ENCODE data around the gene HOXB9. TPM values are rescaled to one million over a fixed set of nuclear protein-coding genes. Genes with fewer than 3 reads are reported as not detected.
A peak's percentile ranks its signal among the peaks of the same experiment; 100 is the strongest.

Gene HOXB9
- total and polyA plus RNA-seq, 2 donors from 2014 or later, result 29.2 to 45.8 TPM

DNA sequence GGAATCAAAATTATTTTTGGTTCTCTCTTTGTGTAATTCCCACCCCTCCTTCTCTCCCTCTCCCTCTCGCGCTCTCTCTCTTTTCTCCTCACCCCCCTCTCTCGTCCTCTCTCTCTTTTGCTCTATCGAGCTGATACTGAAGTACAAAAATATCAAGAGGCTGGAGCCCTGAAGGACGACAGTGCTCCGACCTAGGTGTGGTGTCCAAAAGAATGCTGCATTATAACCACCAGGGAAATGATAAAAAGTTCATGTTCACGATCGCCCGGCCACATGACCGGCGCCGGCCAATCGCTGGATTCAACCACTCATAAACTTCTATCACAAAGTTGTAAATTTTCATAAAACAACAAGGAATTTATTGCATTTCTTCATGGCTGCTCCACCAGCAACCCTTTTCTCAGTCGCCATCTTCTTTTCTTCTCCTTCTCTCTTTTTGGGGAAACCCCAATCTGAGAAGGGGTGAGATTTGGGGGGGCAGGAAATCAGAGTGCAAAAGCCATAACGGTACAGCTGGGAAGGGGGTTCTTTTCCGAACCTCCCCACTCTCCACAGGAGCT lies 21.3 kb downstream of the HOXB9 start, which contains the start of gene HOXB6:
Gene HOXB6, minus strand, starts transcription at position 217 of the 560 bp plus-strand sequence. CDS start 6,836 bp downstream, outside the sequence.
- FAIRE-seq (no peak), DNase-seq (peak; percentile 91 to 96 (median 94))
- H3K9me3 ChIP-seq (ENCODE audit: control insufficient read depth in 2 of 3, insufficient read depth in 1 of 3, low read length in 3 of 3), result peaks cover 0 to 3% (median 0%) of the 10 kb centered on the region in 3 donors
- peaks cover 3 to 15% (median 12%) of the 10 kb centered on the region in 3 donors for H3K4me1 ChIP-seq (ENCODE audit: control insufficient read depth in 2 of 3, insufficient read depth in 2 of 3, low read depth in 1 of 3, low read length in 3 of 3)
- no peaks in the 10 kb centered on the region for H3K36me3 ChIP-seq (ENCODE audit: control insufficient read depth in 2 of 3, insufficient read depth in 3 of 3, low read length in 3 of 3)
- intact Hi-C loops (cut with DNase I), result no loop called here
- H3K27ac ChIP-seq (ENCODE audit: low read depth in 2 of 2, low read length in 2 of 2), result peak within 1 kb of the TSS; percentile 90 to 94
- TF ChIP-seq, protein P1, sequence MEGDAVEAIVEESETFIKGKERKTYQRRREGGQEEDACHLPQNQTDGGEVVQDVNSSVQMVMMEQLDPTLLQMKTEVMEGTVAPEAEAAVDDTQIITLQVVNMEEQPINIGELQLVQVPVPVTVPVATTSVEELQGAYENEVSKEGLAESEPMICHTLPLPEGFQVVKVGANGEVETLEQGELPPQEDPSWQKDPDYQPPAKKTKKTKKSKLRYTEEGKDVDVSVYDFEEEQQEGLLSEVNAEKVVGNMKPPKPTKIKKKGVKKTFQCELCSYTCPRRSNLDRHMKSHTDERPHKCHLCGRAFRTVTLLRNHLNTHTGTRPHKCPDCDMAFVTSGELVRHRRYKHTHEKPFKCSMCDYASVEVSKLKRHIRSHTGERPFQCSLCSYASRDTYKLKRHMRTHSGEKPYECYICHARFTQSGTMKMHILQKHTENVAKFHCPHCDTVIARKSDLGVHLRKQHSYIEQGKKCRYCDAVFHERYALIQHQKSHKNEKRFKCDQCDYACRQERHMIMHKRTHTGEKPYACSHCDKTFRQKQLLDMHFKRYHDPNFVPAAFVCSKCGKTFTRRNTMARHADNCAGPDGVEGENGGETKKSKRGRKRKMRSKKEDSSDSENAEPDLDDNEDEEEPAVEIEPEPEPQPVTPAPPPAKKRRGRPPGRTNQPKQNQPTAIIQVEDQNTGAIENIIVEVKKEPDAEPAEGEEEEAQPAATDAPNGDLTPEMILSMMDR (IDR thresholded peaks at IDR 0.05; ENCODE audit: borderline replicate concordance, extremely low read depth, insufficient read depth), result no peak
- peak within 1 kb of the TSS; percentile 72 to 98 (median 94) for H3K4me3 ChIP-seq (ENCODE audit: low read length in 3 of 3)
- no peaks in the 10 kb centered on the region for H3K27me3 ChIP-seq (ENCODE audit: control insufficient read depth, insufficient read depth, low read length)
- peak within 1 kb of the TSS; percentile 79 to 99 (median 94) for H3K9ac ChIP-seq (ENCODE audit: low read length in 3 of 3)

DNA sequence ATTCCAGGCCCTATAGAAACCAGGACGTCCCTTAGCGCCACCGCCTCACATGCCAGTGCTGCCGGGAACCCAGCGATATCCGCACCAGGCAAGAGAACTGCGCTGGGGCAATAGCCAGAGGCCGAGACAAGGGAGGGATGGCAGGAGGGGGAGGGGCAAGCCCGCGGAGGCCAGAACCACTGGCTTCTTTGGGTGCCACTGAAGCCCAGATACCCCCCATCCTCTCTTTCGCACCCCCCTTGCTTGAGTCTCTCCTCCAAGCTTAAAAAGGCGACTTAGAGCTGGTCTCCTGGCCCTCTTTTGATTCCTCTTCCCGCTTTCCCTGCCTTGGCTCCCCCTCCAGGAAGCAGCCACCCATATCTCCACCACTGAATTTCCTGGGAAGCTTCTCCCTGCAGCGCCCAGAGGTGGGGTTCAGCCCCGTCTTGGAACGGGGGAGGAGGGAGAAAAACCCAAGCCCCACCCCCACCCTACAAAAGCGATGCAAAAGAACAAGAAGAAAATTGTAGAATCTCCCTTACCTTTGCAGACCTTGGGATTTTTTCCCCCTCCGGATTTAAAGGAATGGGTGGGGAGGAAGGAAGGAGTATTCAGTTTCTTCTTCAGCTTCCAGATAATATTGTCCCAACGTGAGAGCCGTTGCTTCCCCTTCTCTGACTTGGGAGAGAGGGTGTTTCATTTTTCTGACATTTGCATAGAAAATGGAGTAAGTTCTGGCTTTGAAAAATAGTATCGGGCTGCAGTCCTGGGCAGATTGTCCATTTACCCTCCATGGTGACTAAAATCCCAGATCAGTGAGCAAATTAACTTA lies 22.0 kb downstream of the HOXB9 start:
- Histone ChIP-seq H3K9me3 (ENCODE audit: control insufficient read depth in 2 of 3, insufficient read depth in 1 of 3, low read length in 3 of 3) (peaks cover 0 to 3% (median 0%) of the 10 kb centered on the region in 3 donors), H3K36me3 (ENCODE audit: control insufficient read depth in 2 of 3, insufficient read depth in 3 of 3, low read length in 3 of 3) (no peaks in the 10 kb centered on the region), H3K27ac (ENCODE audit: low read depth in 2 of 2, low read length in 2 of 2) (peak overlapping the region; percentile 90 to 94), H3K4me1 (ENCODE audit: control insufficient read depth in 2 of 3, insufficient read depth in 2 of 3, low read depth in 1 of 3, low read length in 3 of 3) (peaks cover 3 to 10% (median 9%) of the 10 kb centered on the region in 3 donors), H3K4me3 (ENCODE audit: low read length in 3 of 3) (peak overlapping the region; percentile 72 to 98 (median 94)), H3K9ac (ENCODE audit: low read length in 3 of 3) (peak overlapping the region; percentile 79 to 99 (median 94)), H3K27me3 (ENCODE audit: control insufficient read depth, insufficient read depth, low read length) (no peaks in the 10 kb centered on the region)
- DNase-seq, result peak in 2 of 5 donors; percentile 74 to 90
- TF ChIP-seq, protein P1 (IDR thresholded peaks at IDR 0.05; ENCODE audit: borderline replicate concordance, extremely low read depth, insufficient read depth), result no peak
- FAIRE-seq, result no peak
- intact Hi-C loops (cut with DNase I), result no loop called here

DNA sequence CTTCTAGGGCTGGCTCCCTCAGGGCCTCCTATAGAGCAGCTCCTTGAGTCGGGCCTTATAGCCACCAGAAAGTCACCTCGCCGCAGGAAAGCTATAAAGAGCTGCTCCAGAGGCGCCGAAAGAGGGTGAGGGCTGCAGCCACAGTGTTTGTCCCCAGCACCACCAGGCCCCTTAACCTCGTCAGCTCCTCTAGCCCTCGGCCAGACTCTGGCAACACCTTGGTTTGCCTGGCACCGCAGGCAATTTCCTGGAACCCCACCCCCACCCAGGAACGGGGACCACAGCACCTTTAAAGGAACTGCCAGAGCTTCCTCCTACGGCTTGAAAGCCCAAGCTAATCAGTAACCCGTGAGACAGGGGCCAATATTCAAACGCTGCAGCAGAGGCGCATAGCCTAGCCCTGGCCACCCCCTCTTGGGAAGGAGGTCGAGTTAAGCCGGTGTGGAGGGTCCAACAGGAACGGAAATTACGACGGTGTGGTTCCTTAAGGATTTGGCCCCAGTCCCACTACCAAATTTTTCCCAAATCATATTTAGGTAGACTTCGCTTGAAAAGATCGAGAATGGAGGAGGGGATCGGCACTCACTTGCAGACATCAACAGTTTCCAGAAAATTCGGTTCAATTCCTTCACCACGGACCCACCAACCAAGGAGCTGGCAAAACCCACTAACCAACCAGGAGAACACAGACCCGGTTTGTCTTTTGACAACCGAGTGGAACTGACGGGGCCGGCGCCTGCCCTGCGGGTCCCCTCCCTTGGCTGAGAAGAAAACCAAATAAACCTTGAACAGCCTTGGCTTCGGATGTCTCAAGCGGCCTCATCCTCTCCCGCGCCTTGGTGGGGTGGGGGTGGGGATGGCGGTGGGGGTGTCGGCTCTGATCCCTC lies 24.4 kb downstream of the HOXB9 start:
- Histone ChIP-seq H3K27ac (ENCODE audit: low read depth in 2 of 2, low read length in 2 of 2) (peak overlapping the region; percentile 90 to 94), H3K27me3 (ENCODE audit: control insufficient read depth, insufficient read depth, low read length) (no peaks in the 10 kb centered on the region), H3K36me3 (ENCODE audit: control insufficient read depth in 2 of 3, insufficient read depth in 3 of 3, low read length in 3 of 3) (no peaks in the 10 kb centered on the region), H3K9ac (ENCODE audit: low read length in 3 of 3) (peak overlapping the region; percentile 59 to 79 (median 77)), H3K4me3 (ENCODE audit: low read length in 3 of 3) (peak overlapping the region; percentile 68 to 98 (median 72)), H3K4me1 (ENCODE audit: control insufficient read depth in 2 of 3, insufficient read depth in 2 of 3, low read depth in 1 of 3, low read length in 3 of 3) (peaks cover 2 to 15% (median 9%) of the 10 kb centered on the region in 3 donors), H3K9me3 (ENCODE audit: control insufficient read depth in 2 of 3, insufficient read depth in 1 of 3, low read length in 3 of 3) (peaks cover 0 to 2% (median 0%) of the 10 kb centered on the region in 3 donors)
- intact Hi-C loops (cut with DNase I), result no loop called here
- TF ChIP-seq, protein P1 (IDR thresholded peaks at IDR 0.05; ENCODE audit: borderline replicate concordance, extremely low read depth, insufficient read depth), result no peak
- FAIRE-seq (no peak), DNase-seq (peak in 4 of 5 donors; percentile 75 to 87 (median 83))

Data from kidney (tissue), 14 donors.